Right renal pelvis (tissue), 4 donors: ENCODE measurements around the gene CRYGN. TPM values are rescaled to one million over a fixed set of nuclear protein-coding genes. Genes with fewer than 3 reads are reported as not detected.

Experiments used
- DNase-seq, 4 donors: peaks; one replicate each; pipeline ENCODE4 v3.0.0-alpha.2; 2013; ENCODE audit warnings: low read depth in 4 of 4, low spot score in 3 of 4, missing footprints in 1 of 4
- polyA plus RNA-seq, 4 donors: library from polyadenylated mRNA; unstranded; fragments of 120-200 nt; gene quantifications; one replicate each; pipeline ENCODE4 v1.2.1, GENCODE V29; 2013; ENCODE audit not compliant: insufficient read length in 4 of 4

Gene CRYGN
- polyA plus RNA-seq, 4 donors, result 1.8 to 3.6 (median 2.7) TPM

GRCh38 chr7:151408839-151409666 lies 30.9 kb downstream of the CRYGN start:
- peak in 2 of 4 donors; percentile 41 to 46 for DNase-seq

GRCh38 chr7:151408498-151408838 lies 31.5 kb downstream of the CRYGN start:
- DNase-seq, result no peak

- DNase-seq, result no peak
Observed at GRCh38 chr7:151406886-151407583, 32.9 kb downstream of the CRYGN start.

GRCh38 chr7:151406051-151406875 lies 33.7 kb downstream of the CRYGN start:
- DNase-seq, result no peak

GRCh38 chr7:151405588-151405987 lies 34.4 kb downstream of the CRYGN start:
- DNase-seq, result no peak

- no peak for DNase-seq
Observed at GRCh38 chr7:151405056-151405455, 34.9 kb downstream of the CRYGN start.

GRCh38 chr7:151404216-151405011 lies 35.5 kb downstream of the CRYGN start:
- DNase-seq, result no peak

GRCh38 chr7:151403764-151404163 lies 36.2 kb downstream of the CRYGN start:
- DNase-seq, result no peak

GRCh38 chr7:151402029-151402835 lies 37.7 kb downstream of the CRYGN start:
- DNase-seq, result no peak

- DNase-seq, result no peak
Observed at GRCh38 chr7:151400626-151401315, 39.2 kb downstream of the CRYGN start.

GRCh38 chr7:151399906-151400305 lies 40.0 kb downstream of the CRYGN start:
- DNase-seq, result no peak

GRCh38 chr7:151399305-151399601 lies 40.7 kb downstream of the CRYGN start:
- DNase-seq, result no peak

- no peak for DNase-seq
Observed at GRCh38 chr7:151398446-151399304, 41.3 kb downstream of the CRYGN start.

GRCh38 chr7:151397026-151397425 lies 42.9 kb downstream of the CRYGN start:
- no peak for DNase-seq

- DNase-seq, result no peak
Observed at GRCh38 chr7:151396328-151396970, 43.5 kb downstream of the CRYGN start.

- DNase-seq, result no peak
Observed at GRCh38 chr7:151395036-151395367, 44.9 kb downstream of the CRYGN start.

- DNase-seq, result no peak
Observed at GRCh38 chr7:151394076-151395035, 45.6 kb downstream of the CRYGN start.
